ENCODE measurements around the gene PLCE1.

PLCE1 gene

DNA sequence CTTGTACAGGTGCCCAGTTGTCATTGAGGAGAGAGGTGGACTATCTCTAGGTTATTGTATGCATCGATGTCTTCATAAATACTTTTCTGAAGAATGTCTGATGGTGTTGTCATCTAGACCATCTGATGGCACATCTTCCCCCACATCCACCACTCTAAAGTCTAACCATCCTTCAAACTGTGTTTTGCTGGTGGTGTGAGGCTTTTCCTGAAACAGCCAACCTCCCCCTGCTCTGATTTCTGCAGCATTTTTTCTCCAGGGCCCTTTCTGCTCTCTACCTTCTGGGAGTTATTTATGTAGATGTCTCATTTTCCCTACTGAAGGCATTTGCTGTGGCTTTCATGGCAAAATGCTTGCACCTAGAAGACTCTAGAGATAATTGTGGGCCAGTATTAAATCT, 1.5 kb downstream of the PLCE1 start:
- DNase-seq: no peak

DNA sequence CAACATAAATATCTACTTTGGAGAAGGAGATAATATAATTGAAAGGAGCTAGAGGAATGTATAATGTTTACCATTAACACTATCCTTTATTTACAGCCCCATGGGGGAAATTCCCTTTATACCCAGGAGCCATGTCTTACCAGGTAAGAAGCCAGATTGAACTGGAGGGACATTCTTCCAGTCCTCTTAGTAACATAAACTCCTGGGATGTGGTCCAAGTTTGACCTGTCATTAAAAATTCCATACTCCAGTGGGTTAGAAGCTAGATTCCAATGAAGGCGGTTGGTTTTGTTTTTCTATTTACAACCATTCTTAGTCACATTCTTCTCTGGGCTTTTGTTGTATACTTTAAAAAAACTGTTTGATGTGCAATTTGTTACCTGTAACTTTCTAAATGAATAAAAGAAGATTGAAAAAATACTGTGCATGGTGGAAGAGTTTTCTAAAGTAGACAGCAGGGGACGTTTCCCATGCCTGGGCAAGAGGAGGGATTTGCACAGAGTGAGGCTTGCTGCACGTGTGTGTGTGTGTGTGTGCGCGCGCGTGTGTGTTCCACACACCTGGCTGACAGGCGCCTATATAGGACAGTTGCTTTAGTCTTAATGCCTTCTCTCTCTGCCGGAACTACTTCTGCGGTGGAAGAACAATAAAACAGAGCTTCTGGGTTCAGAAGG, 2.0 kb downstream of the PLCE1 start:
- no peak for DNase-seq

DNA sequence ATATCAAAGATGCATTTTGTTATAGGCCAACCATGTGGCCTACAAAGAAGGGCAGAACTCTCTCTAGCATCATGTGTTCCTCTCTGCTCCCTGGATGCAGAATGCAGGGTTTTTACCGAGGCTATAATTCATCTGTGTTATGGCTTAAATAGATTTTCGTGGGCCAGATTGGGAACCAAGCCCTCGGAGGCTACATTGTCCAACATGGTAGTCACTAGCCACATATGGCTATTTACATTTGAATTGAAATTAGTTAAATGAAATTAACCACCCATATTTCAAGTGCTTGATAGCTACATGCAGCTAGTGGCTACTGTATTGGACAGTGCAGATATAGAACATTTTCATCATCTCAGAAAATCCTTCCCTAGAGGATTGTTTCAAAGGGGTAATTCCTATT, 2.8 kb downstream of the PLCE1 start:
- DNase-seq: no peak

DNA sequence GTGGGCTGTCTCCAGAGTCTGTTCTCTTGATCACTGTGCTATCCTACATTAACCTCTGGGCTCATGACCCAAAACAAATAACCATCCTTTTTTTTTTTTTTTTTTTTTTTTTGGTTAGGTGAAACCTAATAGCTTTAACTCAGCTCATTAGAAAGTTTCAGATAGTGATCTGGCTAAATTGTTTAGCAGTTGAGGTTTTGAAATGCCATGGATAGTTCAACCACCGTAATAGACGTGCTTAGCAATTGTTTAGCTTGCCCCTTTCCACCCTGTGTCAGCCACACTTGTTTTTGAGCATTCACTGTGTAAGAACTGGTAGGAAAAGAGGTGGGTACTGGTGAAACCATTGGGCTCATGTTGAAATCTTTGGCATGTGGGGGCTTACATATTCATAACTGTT, 3.8 kb downstream of the PLCE1 start:
- DNase-seq: no peak

DNA sequence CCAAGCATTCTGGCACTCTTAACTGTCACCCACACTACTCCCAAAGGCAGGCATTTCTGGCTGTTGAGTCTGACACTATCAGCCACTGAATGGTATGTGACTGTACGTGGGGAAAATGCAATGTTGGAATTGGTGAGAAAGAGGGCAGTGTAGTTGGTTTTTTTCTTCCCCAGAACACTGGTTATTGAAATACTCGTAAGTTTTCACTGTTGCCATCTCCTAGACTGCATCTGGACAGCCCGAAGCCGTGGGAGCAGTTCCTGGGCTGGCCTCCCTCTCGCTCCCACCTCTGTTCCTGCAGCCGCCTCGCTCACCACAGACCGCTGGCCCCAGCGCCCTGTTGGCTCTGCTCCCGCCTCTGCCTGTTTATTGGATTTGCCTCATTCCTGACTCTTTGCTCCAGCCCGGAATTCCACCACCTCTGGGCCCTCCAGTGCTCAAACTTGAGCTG, 5.7 kb downstream of the PLCE1 start:
- DNase-seq: peak; percentile 87

DNA sequence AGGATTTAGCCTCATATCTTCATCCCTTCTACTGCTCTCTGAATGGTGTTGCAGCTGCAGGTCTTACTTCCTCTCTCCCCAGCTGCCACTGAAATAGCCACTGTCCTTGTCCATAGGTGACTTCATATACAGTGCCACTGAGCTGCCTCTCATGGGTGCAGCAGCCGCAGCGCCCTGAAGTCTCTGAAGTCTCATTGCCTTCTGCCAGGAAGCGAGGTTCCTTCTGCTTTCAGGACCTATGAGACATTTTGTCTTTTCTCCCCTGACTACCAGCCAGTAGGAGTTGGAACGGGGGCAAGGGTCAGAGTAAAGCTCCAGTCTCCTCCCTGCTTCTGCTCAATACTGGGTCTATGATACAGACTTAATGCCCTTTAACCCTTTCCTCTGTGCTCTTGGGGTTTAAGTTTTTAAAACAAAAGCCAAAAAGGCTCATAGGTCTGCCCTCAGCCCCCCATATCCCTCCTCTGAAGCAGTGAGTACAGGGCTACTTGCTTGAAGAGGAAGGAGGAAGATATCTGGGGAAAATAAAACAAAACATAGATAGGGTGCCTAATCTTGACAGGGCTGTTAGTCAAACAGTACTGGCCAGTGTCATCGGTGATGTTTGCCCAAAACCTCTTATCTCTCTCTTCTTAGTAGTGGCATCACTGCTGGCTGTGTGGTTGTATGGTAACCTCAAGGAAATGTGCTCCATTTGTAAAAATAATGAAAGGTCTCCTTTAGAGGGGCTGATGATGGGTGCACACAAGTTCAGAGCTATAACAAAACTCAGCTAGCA, 7.1 kb downstream of the PLCE1 start:
- DNase-seq: no peak

DNA sequence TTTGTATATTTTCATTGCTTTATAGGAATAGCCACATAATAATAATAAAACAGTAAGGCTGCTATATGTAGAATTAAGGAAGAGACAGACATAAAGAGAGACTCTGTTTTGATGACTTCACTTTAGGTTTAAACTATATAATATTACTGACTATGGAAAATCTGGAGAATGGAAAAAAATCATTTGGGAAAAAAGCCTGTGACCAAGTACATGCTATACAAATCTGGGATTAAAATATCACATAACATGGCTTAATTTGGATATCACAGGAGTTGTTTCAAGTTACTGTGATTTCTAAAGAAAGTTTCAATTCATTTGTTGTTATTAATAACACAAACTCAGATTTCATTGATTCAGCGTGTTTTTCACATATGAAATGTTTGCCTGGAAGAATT, 7.7 kb downstream of the PLCE1 start:
- no peak for DNase-seq

DNA sequence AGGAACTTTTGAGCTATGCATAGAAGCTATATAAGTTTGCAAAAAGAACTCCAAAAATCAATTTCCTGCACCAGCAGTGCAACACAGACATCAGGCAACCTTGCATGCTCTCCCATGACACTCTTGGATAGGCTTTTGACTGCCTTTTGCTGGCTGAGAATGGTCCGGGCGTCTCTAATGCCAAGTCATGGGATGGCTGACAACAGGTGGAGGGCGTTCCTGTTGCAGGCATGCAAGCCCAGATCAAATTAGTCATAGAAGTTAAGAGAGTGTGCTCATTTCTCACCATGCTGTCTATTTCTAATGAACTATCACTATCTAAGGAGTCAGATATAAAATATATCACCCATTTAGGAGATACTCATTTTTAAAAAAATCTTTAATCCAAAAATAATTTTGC, 8.4 kb downstream of the PLCE1 start:
- DNase-seq: peak; percentile 65

DNA sequence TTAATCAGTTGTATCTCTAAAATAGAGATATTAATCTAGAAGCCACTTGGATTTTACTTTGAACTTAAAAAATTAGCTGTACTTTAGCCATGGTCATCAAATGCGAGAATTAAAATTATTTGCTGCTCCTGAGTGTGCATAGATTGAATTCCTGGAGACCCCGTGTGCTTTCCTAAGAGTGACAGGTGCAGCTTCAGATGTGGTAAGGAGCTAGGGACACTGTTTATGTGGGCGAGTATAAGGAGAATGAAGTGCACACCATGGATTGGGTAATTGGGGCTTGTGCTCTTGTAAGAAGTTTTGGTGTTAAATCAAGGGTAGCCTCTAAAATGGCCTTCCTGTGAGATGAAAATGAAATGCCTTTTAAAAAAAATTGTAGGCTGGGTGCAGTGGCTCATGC, 9.8 kb downstream of the PLCE1 start:
- DNase-seq: no peak

DNA sequence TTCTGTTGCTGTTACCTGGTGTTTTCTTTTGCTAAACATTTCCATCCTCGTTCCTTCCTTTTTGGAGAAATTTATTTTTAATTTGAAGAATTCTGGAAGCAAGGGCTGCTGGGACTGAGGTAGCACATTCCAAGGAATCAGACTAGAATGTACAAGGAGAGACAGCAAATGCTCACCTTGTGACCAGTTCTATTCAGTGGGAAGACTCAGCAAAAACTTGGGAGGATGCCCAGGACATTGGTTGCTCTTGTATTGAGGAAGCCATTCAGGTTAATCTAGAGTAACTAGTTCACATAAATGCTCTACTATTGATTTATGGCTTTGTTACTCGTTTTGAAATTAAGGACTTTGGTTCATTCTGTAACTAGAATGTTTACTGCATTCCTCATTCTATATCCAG, 11.3 kb downstream of the PLCE1 start:
- no peak for DNase-seq

DNA sequence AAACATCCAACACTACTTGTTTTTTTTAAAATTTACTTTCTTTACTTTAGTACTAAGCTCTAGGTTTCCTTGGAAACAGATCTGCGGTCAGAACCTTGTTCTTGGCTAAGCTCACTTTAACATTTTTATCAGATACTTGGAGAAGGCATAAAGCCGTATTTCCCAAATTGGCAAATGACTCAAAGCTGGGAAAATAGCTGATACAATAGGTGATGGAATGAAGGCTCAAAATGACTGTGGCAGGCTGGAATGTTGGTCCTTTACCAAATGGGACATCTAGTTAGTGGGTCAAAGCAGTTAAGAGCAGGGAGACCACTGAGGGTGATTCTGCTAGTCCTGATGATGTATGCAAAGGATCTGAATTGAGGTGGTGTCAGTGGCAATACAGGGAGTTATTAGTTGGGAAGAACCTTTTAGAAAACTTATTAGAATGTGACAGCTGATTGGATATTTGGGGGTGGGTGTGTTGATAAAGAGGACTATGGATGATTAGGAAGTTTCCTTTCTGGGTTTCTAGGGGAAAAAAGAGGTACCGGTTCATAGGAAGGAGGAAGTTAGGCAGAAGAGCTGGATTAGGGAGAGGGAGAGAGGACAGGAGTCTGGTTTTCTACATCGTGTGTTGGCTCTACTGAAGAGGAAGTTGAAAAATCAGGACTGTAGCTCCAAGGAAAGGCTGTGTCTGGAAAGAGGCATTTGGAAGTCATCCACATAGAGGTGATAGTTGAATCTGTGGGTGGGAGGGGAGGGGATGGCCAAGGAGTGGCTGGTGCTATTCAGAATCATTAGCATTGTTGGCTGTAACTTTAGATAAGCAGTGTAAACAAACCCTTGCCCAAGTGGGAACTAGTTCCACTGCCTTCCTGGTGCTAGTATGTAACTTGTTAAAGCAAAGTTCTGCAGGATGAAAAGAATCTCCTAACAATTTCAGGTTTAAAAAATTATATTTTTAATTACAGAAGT, 13.1 kb downstream of the PLCE1 start:
- no peak for DNase-seq

DNA sequence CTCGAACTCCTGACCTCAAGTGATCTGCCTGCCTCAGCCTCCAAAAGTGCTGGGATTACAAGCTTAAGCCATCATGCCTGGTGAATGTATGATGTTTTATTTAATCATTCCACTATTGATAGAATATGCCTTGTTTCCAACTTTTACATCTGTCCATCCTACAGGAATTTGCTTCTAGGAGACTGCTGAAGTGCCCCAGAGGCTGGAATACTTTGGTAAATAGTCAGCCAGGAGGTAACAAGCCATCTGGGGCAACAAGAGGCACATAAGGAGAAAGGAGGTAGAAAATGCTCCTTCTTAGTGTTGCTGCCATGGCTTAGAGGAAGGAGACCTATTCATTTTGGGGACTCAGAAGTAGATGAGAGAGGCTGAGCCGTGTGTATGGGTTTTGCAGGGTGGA, 14.8 kb downstream of the PLCE1 start:
- DNase-seq: no peak

DNA sequence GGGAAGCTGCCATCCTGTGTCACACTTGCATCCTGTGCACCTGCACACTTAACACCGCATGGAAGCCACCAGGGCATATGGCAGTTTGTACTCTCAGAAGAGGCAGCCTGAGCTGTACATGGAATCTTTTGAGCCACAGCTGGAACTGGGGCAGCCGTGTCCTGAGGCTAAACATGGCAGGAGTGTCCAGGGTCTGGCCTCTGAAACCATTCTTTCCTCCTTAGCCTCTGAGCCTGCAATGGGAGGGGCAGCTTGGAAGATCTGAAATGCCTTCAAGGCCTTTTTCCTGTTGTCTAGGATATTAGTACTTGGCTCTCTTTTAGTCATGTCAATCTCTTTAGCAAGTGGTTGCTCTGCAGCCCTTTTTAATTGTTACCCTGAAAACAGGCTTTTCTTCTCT, 16.4 kb downstream of the PLCE1 start:
- no peak for DNase-seq

DNA sequence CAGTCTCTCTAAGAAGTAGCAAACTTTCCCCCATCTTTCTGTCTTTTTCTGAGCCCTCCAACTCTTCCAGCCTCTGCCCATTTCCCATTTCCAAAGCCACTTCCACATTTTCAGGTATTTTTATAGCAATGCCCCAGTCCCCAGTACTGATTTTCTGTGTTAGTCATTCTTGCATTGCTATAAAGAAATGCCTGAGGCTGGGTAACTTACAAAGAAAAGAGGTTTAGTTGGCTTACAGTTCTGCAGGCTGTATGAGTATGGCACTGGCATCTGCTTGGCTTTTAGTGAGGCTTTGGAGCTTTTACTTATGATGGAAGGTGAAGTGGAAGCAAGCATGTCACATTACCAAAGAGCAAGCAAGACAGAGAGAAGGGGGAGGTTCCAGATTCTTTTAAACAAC, 17.2 kb downstream of the PLCE1 start:
- DNase-seq: no peak

DNA sequence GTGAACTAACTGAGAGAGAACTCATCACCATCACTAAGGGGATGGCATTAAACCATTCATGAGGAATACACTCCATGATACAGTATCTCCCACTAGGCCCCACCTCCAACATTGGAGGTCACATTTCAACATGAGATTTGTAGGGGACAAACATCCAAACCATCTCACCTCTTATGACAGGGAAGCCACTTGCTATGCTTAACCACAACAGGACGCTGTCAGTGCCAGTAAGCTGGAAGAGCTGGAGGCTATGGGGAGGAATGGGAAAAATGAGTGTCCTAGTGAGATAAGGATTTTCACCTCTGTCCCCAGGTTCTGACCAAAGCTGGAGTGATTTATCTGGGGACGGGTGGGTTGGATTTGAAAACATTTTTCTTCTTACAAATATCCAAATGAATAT, 17.6 kb downstream of the PLCE1 start:
- no peak for DNase-seq

DNA sequence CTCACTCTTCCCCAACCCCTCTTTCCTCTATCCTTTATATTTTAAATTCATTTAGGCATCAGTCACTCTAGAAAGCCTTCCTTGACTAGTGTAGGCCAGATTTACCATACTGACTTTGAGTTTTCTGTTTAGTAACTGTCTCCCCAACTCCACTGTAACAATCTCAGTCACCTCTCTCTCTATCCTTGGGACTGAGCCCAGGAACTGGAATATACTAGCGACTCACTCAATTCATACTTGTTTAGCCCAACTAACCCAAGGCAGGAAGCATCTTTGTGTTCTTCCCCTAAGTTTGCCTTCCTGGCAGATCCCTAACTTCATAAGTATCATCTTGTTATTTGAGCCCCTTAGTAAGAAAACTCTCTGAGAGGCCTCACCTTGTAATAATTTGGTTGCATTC, 19.1 kb downstream of the PLCE1 start:
- no peak for DNase-seq

DNA sequence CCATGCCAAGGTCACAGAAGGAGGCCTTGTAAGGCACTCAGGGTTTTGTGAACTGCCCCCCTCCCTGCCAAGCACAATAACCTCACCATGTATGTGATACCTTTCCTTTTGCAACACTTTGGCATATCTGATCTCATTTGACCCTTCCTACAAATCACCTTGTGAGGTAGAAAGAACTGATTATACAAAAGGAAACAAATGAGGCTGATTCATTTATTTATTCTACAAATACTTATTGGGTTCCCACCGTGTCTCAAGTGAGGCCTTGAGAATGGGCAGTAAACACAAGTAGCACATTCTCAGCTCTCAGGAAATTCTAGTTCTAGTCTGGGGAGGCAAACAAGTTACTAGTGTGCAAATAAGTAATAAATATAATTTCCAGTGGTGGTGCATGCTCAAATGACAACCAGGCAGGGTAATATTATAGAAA, 19.6 kb downstream of the PLCE1 start:
- no peak for DNase-seq

DNA sequence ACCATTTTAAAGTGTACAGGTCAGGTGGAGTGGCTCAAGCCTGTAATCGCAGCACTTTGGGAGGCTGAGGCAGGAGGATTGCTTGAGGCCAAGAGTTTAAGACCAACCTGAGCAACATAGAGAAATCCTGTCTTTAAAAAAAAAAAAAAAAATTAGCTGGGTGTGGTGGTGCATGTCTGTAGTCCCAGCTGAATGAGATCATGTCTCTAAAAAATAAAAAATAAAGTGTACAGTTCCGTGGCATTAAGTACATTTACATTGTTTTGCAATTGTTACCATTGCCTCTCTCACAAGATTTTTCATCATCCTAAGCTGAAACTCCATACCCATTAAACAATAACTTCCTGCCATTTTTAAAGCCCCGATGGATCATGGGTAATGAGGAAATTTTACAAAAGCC, 20.6 kb downstream of the PLCE1 start:
- DNase-seq: no peak

DNA sequence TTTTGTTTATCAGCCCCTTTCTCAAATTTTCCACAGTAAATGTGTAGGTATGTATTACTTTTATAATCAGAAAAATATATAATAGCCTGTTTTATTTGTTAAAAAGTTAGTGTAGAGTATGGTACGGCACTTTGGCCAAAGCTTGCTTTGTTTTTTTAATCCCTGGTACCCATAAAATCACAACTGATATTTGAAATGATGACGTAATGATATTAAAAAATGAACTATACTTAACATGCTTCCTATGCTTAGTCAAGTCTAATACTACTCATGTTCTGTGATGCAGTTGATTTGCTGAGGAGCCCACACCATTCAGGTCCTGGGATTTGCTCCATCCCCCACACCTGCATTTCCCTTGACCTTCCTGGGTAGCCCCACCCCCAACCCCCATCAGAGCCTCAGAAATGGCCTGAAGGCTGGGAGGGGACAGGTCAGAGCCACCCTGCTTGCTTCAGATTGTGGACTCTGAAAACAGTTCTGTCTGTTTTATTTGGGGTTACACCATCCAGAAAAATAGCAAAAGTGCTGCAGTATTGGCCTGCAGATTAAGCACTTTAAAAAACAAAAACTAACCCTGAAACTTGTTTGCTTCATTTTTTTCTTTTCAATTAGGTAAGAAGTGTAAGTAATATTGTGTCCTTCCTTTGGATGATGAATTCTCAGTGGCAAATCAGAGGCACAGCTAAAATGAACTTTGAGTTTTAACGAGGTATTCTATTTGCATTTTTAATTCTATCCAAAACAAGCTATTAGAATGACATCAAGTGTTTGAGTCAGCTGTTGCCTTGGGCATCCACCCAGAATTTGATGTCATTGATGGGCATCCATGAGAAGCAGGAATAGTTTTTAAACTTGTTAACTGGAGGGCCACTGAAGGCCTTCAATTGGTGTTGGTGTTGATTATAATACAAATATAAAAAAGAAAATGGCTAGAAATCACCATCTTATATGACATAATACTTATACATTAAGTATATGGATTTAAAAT, 23.3 kb downstream of the PLCE1 start:
- no peak for DNase-seq

DNA sequence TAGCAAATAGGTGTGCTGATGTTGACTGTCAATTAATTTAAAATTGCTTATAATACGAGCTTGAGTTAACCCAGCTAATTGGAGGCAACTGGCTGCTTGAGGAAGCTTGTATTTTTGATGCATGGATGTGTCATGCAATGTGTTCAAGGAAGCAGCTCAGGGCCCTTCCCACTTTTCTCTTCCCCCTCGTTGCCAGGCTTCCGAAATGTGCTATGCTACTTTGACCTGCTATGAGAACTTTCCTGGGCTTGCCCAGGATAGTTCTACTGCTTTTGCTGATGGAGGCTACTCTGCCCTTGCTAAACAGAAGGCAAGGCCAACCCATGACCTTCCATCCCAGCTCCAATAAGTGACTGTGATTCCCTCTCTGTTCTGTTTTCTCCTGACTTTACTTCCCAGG, 24.4 kb downstream of the PLCE1 start:
- DNase-seq: no peak

DNA sequence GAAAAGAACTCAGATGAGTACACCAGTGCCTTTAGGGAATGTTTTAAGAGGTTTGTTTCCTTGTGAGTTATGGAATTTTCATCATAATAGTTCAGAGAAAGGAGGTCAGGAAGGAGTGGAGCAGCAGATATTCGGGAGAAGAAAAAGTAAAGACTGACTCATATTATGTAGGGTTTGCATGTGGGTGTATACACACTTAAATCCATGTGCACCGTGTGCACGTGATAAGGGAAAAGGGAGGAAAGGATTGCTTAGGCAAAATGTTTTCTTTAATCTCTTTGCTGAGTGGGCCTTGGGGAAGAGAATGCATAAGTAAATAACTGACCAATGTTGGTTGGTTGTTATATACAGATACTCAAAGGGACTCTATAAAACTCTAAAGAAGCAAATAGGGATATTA, 30.2 kb downstream of the PLCE1 start:
- no peak for DNase-seq

DNA sequence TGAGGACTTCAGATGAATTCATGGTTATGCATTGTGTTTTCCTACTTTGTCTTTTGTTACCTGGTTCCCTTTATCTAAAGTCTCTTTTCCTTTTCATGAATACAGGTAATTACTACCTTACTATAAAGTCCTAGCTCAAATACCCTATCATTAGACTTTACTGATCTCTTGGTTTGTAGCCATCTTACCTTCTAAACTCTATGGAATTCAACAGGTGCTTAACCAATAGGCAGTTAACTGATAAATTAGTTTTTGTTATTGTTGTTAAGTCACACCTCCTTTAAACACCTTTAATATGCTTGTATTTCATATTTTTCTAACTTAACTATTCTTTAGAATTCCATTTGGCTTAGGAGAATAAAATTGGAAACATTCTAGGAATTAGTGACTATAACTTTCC, 30.7 kb downstream of the PLCE1 start:
- no peak for DNase-seq
